ENCODE measurements around the gene ALOX5. TPM values are rescaled to one million over a fixed set of nuclear protein-coding genes. Genes with fewer than 3 reads are reported as not detected.

The ALOX5 gene
- total and polyA plus RNA-seq, 2 experiments from 2014 or later: 3.7 to 5.4 TPM

DNA sequence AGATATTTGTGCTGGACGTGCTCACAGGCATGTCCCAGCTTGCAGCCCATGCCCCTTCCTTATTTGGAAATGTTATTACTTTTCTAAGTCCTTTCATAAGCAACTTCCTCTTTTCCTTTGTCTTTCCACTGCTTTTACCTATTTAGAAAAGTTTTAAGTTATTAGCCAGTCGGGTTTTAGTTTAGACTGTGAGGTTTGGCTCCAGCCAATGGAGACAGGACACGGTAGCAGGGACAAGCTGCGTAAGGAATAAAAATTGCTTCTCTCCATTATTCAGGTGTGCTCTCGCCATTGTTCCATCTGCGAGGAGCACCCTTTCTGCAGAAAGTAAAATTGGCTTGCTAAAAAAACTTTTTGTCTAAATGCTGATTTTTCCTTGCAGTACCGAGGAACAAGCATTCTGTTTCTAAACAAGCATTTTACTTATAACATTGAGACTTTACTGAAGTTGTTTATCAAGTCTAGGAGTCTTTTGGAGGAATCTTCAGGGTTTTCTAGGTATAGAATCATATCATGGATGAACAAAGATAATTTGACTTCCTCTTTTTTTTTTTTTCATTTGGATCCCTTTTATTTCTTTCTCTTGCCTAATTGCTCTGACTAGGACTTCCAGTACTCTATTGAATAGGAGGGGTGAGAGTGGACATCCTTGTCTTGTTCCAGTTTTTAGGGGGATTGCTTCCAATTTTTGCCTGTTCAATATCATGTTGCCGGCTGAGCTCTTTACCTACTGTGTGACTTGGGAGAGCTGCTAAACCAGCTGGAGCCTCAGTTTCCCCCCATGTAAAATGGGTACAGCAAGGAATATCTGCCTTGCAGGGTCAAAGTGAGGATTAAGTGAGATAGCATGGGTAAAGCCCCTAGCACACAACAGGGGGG lies 63.8 kb downstream of the ALOX5 start (continued):
- TF ChIP-seq, protein P1, sequence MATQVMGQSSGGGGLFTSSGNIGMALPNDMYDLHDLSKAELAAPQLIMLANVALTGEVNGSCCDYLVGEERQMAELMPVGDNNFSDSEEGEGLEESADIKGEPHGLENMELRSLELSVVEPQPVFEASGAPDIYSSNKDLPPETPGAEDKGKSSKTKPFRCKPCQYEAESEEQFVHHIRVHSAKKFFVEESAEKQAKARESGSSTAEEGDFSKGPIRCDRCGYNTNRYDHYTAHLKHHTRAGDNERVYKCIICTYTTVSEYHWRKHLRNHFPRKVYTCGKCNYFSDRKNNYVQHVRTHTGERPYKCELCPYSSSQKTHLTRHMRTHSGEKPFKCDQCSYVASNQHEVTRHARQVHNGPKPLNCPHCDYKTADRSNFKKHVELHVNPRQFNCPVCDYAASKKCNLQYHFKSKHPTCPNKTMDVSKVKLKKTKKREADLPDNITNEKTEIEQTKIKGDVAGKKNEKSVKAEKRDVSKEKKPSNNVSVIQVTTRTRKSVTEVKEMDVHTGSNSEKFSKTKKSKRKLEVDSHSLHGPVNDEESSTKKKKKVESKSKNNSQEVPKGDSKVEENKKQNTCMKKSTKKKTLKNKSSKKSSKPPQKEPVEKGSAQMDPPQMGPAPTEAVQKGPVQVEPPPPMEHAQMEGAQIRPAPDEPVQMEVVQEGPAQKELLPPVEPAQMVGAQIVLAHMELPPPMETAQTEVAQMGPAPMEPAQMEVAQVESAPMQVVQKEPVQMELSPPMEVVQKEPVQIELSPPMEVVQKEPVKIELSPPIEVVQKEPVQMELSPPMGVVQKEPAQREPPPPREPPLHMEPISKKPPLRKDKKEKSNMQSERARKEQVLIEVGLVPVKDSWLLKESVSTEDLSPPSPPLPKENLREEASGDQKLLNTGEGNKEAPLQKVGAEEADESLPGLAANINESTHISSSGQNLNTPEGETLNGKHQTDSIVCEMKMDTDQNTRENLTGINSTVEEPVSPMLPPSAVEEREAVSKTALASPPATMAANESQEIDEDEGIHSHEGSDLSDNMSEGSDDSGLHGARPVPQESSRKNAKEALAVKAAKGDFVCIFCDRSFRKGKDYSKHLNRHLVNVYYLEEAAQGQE (IDR thresholded peaks at IDR 0.05; ENCODE audit: unreplicated experiment): no peak
- TF ChIP-seq CREB1 (CRISPR knock-in tag; IDR thresholded peaks at IDR 0.05; ENCODE audit: low read depth) (no peak), ZNF331 (CRISPR knock-in tag; IDR thresholded peaks at IDR 0.05; ENCODE audit: low read depth) (no peak), POLR2AphosphoS5 (IDR thresholded peaks at IDR 0.05; ENCODE audit: low read depth) (no peak), NANOG (IDR thresholded peaks at IDR 0.05; ENCODE audit: borderline replicate concordance) (no peak), ZNF114 (CRISPR knock-in tag; IDR thresholded peaks at IDR 0.05) (no peak)
- TF ChIP-seq, protein P2, sequence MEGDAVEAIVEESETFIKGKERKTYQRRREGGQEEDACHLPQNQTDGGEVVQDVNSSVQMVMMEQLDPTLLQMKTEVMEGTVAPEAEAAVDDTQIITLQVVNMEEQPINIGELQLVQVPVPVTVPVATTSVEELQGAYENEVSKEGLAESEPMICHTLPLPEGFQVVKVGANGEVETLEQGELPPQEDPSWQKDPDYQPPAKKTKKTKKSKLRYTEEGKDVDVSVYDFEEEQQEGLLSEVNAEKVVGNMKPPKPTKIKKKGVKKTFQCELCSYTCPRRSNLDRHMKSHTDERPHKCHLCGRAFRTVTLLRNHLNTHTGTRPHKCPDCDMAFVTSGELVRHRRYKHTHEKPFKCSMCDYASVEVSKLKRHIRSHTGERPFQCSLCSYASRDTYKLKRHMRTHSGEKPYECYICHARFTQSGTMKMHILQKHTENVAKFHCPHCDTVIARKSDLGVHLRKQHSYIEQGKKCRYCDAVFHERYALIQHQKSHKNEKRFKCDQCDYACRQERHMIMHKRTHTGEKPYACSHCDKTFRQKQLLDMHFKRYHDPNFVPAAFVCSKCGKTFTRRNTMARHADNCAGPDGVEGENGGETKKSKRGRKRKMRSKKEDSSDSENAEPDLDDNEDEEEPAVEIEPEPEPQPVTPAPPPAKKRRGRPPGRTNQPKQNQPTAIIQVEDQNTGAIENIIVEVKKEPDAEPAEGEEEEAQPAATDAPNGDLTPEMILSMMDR (conservative IDR thresholded peaks at IDR 0.05; ENCODE audit: low read depth in 2 of 2): no peak
- TF ChIP-seq, protein P3, sequence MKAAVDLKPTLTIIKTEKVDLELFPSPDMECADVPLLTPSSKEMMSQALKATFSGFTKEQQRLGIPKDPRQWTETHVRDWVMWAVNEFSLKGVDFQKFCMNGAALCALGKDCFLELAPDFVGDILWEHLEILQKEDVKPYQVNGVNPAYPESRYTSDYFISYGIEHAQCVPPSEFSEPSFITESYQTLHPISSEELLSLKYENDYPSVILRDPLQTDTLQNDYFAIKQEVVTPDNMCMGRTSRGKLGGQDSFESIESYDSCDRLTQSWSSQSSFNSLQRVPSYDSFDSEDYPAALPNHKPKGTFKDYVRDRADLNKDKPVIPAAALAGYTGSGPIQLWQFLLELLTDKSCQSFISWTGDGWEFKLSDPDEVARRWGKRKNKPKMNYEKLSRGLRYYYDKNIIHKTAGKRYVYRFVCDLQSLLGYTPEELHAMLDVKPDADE (IDR thresholded peaks at IDR 0.05): no peak

DNA sequence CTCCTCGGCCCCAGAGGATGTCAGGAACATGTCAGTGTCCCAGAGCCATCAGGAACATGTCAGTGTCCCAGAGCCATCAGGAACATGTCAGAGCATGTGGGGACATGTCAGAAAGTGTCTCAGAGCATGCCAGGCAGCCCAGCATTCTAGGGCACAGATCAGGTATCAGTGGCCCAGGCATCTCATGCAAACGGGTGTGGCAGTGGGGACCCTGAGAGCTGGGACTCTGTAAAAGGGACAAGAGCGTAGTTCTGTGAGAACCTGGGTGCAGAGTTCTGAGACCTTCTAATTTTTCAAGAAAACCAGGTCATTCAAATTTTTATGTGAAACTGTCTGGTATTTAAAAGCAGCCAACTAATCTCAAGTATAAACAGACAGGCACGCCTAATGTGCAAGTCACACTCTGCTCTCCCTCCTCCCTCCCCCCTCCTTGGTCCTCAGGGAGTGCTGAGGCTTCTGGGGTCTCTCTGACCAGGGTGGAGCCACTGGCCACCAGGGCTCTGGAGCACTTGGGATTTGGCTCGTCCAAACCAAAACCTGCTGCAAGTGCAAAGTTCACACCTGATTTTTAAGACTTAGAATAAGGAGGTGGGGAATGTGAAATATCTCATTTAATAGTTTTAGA lies 64.6 kb downstream of the ALOX5 start:
- H3K4me1 ChIP-seq (ENCODE audit: insufficient read depth): 0 out of 2 replicates have a peak, but pooled peaks cover under 1% of the 10 kb centered on the region
- no peaks in the 10 kb centered on the region for H3K9me2 ChIP-seq (ENCODE audit: insufficient read depth)
- no peak overlapping the region for H3K27ac Mint-ChIP-seq
- no peak for ATAC-seq
- H3F3A ChIP-seq (replicated peaks; ENCODE audit: low read depth): no peaks in the 10 kb centered on the region
- no peak overlapping the region for H3K4me3 ChIP-seq
- no peaks in the 10 kb centered on the region for H4K20me1 ChIP-seq (replicated peaks; ENCODE audit: insufficient read depth)
- no peak overlapping the region for H2AFZ ChIP-seq
- H3K4me1 Mint-ChIP-seq: peaks cover 10% of the 10 kb centered on the region
- DNase-seq (ENCODE audit: low spot score): no peak
- H3K79me2 ChIP-seq (replicated peaks; ENCODE audit: insufficient read depth): no peaks in the 10 kb centered on the region
- H3K4me3 Mint-ChIP-seq: no peak overlapping the region
- H3K36me3 ChIP-seq (ENCODE audit: insufficient read depth): no peaks in the 10 kb centered on the region
- peaks cover 13% of the 10 kb centered on the region; the same call in 2 of the 3 replicates for H3K9me3 Mint-ChIP-seq
- peaks cover 5% of the 10 kb centered on the region for H3K36me3 Mint-ChIP-seq (ENCODE audit: low read depth)
- H3K4me2 ChIP-seq: no peak overlapping the region
- peaks cover 4% of the 10 kb centered on the region for H3K27me3 Mint-ChIP-seq (ENCODE audit: insufficient read depth, low read depth, poor library complexity)
- H3K27me3 ChIP-seq (ENCODE audit: insufficient read depth): no peaks in the 10 kb centered on the region
- H3K27ac ChIP-seq (ENCODE audit: low read depth): no peak overlapping the region
- TF ChIP-seq JUNB (IDR thresholded peaks at IDR 0.05; ENCODE audit: unreplicated experiment): no peak
- TF ChIP-seq, protein P4, sequence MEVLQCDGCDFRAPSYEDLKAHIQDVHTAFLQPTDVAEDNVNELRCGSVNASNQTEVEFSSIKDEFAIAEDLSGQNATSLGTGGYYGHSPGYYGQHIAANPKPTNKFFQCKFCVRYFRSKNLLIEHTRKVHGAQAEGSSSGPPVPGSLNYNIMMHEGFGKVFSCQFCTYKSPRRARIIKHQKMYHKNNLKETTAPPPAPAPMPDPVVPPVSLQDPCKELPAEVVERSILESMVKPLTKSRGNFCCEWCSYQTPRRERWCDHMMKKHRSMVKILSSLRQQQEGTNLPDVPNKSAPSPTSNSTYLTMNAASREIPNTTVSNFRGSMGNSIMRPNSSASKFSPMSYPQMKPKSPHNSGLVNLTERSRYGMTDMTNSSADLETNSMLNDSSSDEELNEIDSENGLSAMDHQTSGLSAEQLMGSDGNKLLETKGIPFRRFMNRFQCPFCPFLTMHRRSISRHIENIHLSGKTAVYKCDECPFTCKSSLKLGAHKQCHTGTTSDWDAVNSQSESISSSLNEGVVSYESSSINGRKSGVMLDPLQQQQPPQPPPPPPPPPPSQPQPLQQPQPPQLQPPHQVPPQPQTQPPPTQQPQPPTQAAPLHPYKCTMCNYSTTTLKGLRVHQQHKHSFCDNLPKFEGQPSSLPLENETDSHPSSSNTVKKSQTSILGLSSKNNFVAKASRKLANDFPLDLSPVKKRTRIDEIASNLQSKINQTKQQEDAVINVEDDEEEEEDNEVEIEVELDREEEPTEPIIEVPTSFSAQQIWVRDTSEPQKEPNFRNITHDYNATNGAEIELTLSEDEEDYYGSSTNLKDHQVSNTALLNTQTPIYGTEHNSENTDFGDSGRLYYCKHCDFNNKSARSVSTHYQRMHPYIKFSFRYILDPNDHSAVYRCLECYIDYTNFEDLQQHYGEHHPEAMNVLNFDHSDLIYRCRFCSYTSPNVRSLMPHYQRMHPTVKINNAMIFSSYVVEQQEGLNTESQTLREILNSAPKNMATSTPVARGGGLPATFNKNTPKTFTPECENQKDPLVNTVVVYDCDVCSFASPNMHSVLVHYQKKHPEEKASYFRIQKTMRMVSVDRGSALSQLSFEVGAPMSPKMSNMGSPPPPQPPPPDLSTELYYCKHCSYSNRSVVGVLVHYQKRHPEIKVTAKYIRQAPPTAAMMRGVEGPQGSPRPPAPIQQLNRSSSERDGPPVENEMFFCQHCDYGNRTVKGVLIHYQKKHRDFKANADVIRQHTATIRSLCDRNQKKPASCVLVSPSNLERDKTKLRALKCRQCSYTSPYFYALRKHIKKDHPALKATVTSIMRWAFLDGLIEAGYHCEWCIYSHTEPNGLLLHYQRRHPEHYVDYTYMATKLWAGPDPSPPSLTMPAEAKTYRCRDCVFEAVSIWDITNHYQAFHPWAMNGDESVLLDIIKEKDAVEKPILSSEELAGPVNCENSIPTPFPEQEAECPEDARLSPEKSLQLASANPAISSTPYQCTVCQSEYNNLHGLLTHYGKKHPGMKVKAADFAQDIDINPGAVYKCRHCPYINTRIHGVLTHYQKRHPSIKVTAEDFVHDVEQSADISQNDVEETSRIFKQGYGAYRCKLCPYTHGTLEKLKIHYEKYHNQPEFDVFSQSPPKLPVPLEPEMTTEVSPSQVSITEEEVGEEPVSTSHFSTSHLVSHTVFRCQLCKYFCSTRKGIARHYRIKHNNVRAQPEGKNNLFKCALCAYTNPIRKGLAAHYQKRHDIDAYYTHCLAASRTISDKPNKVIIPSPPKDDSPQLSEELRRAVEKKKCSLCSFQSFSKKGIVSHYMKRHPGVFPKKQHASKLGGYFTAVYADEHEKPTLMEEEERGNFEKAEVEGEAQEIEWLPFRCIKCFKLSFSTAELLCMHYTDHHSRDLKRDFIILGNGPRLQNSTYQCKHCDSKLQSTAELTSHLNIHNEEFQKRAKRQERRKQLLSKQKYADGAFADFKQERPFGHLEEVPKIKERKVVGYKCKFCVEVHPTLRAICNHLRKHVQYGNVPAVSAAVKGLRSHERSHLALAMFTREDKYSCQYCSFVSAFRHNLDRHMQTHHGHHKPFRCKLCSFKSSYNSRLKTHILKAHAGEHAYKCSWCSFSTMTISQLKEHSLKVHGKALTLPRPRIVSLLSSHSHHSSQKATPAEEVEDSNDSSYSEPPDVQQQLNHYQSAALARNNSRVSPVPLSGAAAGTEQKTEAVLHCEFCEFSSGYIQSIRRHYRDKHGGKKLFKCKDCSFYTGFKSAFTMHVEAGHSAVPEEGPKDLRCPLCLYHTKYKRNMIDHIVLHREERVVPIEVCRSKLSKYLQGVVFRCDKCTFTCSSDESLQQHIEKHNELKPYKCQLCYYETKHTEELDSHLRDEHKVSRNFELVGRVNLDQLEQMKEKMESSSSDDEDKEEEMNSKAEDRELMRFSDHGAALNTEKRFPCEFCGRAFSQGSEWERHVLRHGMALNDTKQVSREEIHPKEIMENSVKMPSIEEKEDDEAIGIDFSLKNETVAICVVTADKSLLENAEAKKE (CRISPR knock-in tag; IDR thresholded peaks at IDR 0.05): no peak
- no peak for TF ChIP-seq ZNF331 (CRISPR knock-in tag; IDR thresholded peaks at IDR 0.05; ENCODE audit: low read depth)

Data from GM23338 (cell line).